ENCODE measurements around the gene TCF19.

TCF19 gene

DNA sequence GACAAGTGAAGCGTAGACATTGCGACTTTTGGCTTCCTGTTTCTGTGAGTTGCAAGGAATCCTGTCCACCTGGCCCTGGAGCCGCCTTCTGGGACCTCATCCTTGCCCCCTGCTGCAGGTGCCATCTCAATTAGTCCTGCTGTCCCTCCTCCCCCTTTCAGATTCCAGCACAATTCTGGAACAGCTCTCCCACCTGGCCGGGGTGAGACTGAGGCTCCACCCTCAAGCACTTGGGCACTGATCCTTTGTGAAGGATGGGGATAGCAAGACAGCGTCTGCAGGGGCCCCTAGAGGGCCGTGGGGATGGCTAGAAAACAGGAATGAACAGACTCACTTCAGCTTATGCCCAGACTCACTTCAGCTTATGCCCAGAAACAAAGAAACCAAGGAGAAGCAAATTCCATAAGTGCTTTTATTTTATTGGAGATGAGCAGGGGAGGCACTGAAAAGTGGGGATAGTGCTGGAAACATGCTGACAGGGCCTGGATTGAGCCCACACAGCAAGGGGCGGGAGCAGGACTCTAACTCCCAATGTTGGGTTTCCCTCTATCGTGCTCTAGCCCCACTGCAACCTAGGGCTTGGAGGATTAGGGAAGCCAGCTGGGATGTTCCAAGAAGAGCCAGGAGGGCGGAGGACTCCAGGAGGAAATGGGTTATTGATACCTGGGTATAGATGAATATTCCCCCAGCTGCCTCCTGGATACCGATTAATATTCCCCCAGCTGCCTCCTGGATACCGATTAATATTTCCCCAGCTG, 47.4 kb upstream of the TCF19 start (continued):
- TF ChIP-seq, protein P1, sequence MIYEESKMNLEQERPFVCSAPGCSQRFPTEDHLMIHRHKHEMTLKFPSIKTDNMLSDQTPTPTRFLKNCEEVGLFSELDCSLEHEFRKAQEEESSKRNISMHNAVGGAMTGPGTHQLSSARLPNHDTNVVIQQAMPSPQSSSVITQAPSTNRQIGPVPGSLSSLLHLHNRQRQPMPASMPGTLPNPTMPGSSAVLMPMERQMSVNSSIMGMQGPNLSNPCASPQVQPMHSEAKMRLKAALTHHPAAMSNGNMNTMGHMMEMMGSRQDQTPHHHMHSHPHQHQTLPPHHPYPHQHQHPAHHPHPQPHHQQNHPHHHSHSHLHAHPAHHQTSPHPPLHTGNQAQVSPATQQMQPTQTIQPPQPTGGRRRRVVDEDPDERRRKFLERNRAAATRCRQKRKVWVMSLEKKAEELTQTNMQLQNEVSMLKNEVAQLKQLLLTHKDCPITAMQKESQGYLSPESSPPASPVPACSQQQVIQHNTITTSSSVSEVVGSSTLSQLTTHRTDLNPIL (CRISPR knock-in tag; IDR thresholded peaks at IDR 0.05; ENCODE audit: low read depth): no peak
- TF ChIP-seq ZFP3 (CRISPR knock-in tag; IDR thresholded peaks at IDR 0.05): no peak

DNA sequence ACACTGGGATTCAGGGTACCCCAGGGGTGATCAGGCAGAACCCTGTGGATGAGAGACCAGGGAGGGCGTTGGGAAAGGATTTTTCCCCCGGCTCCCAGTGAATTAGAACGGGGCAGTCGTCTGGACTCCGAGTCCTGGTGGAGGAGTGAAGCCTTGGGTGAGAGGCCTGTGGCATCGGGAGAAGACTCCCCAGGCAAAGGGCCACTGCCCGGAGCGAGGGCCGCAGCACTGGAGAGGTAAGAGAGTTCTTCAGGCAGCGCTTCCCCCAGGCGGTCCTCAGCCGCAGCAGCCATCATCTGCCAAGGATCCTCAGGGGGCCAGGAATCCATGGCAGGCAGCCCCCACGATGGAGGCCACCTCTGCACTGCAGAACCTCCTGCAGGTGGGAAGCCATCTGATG, 46.7 kb upstream of the TCF19 start:
- TF ChIP-seq, protein P2, sequence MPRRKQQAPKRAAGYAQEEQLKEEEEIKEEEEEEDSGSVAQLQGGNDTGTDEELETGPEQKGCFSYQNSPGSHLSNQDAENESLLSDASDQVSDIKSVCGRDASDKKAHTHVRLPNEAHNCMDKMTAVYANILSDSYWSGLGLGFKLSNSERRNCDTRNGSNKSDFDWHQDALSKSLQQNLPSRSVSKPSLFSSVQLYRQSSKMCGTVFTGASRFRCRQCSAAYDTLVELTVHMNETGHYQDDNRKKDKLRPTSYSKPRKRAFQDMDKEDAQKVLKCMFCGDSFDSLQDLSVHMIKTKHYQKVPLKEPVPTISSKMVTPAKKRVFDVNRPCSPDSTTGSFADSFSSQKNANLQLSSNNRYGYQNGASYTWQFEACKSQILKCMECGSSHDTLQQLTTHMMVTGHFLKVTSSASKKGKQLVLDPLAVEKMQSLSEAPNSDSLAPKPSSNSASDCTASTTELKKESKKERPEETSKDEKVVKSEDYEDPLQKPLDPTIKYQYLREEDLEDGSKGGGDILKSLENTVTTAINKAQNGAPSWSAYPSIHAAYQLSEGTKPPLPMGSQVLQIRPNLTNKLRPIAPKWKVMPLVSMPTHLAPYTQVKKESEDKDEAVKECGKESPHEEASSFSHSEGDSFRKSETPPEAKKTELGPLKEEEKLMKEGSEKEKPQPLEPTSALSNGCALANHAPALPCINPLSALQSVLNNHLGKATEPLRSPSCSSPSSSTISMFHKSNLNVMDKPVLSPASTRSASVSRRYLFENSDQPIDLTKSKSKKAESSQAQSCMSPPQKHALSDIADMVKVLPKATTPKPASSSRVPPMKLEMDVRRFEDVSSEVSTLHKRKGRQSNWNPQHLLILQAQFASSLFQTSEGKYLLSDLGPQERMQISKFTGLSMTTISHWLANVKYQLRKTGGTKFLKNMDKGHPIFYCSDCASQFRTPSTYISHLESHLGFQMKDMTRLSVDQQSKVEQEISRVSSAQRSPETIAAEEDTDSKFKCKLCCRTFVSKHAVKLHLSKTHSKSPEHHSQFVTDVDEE (CRISPR knock-in tag; IDR thresholded peaks at IDR 0.05): no peak
- TF ChIP-seq ZNF565 (CRISPR knock-in tag; conservative IDR thresholded peaks at IDR 0.05; ENCODE audit: low read depth) (no peak), SNAI2 (CRISPR knock-in tag; IDR thresholded peaks at IDR 0.05) (no peak), ZC3H10 (CRISPR knock-in tag; IDR thresholded peaks at IDR 0.05) (no peak), TCF4 (CRISPR knock-in tag; IDR thresholded peaks at IDR 0.05; ENCODE audit: borderline replicate concordance) (no peak), CSDC2 (CRISPR knock-in tag; IDR thresholded peaks at IDR 0.05) (no peak), ARNTL (CRISPR knock-in tag; IDR thresholded peaks at IDR 0.05; ENCODE audit: borderline replicate concordance, low read depth) (no peak), PPARA (CRISPR knock-in tag; IDR thresholded peaks at IDR 0.05; ENCODE audit: borderline replicate concordance) (no peak), BACH2 (CRISPR knock-in tag; IDR thresholded peaks at IDR 0.05; ENCODE audit: borderline replicate concordance) (no peak), ZNF70 (CRISPR knock-in tag; IDR thresholded peaks at IDR 0.05) (no peak), ZFP3 (CRISPR knock-in tag; IDR thresholded peaks at IDR 0.05) (no peak), ZFP30 (CRISPR knock-in tag; IDR thresholded peaks at IDR 0.05) (no peak), ZNF8 (CRISPR knock-in tag; IDR thresholded peaks at IDR 0.05) (no peak)
- TF ChIP-seq, protein P1 (CRISPR knock-in tag; IDR thresholded peaks at IDR 0.05; ENCODE audit: low read depth): no peak
- ATAC-seq: no peak

DNA sequence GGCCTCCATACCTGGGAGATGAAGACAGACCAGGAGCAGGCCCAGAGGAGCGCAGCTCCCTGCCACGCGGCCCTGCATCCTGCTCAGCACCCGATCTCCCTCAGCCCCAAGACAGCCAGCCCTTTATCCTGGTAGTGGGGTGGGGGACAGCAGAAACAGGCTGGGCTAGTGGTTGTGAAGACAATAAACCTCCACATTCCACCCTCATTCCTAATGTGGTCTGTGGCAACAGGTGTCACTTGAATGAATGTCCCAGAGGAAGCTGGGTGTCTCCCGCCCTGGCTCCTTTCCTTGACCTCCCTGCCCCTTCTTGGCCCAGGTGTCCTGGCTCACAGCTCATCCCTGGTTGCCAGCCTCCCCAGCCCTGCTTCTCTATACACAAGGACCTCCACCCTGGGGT, 45.9 kb upstream of the TCF19 start, which contains the start of gene C6orf15:
Gene C6orf15, minus strand, starts transcription at position 98 of the 400 bp plus-strand sequence. Its CDS starts 20 bp downstream, at position 78.
- ATAC-seq: no peak
- TF ChIP-seq, protein P3, sequence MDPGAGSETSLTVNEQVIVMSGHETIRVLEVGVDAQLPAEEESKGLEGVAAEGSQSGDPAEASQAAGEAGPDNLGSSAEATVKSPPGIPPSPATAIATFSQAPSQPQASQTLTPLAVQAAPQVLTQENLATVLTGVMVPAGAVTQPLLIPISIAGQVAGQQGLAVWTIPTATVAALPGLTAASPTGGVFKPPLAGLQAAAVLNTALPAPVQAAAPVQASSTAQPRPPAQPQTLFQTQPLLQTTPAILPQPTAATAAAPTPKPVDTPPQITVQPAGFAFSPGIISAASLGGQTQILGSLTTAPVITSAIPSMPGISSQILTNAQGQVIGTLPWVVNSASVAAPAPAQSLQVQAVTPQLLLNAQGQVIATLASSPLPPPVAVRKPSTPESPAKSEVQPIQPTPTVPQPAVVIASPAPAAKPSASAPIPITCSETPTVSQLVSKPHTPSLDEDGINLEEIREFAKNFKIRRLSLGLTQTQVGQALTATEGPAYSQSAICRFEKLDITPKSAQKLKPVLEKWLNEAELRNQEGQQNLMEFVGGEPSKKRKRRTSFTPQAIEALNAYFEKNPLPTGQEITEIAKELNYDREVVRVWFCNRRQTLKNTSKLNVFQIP (CRISPR knock-in tag; IDR thresholded peaks at IDR 0.05; ENCODE audit: borderline replicate concordance, low read depth): no peak
- no peak for TF ChIP-seq TOX (CRISPR knock-in tag; IDR thresholded peaks at IDR 0.05; ENCODE audit: borderline replicate concordance)
- no peak for TF ChIP-seq ZNF565 (CRISPR knock-in tag; conservative IDR thresholded peaks at IDR 0.05; ENCODE audit: low read depth)

DNA sequence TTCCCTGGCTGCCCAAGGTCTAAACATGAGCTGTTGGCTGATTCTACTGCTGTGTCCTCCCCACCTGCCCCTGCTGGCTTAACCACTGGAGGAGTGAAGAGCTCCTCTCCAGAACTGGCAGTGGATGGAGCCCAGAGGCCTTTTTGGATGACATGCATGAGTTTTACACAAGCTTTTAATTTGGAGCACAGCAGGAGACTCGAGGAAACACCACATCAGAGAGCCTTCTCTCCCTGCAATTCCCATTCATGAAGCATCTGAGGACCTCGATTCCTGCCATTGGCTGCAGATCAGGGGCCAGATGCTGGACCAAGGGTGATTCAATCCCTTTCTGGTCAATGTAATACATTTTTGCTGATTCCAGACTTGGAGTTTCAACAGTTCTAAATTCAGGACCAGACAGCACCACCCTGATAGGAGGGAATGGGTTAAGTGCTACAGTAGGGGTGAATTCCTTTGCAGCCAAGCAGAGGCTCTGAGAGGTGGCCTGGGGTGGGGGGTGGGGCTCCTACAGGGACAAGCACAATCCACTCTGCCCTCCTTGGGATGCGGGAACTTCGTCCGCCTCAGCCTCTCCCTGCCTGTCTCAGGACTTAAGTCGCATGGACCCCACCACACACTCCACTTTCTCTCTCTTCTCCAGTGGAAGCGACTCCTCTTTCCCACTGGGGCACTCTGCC, 44.4 kb upstream of the TCF19 start:
- peak; percentile 28 for ATAC-seq

DNA sequence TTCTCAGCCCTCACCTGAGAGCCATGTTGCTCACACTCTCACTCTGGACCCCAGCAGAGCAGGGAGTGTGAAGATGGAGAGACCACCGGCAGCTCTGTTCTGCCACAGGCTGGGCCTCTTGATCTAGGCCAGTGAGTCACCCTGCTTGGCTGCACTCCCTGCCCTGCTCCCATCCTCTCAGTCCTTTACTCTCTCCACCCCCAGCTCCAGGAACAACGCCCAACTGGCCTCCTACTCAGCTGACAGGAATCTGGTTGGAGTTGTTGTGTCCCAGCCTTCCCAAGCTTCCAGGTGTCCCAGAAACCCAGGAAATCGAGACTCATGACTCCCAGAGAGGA, 43.9 kb upstream of the TCF19 start, which contains the start of gene PSORS1C1:
Gene PSORS1C1, plus strand, starts transcription at position 260 of the 338 bp plus-strand sequence. CDS start 14,833 bp downstream, outside the sequence.
- ATAC-seq: peak; percentile 97
- no peak for TF ChIP-seq TCF4 (CRISPR knock-in tag; IDR thresholded peaks at IDR 0.05; ENCODE audit: borderline replicate concordance)
- TF ChIP-seq ZFP3 (CRISPR knock-in tag; IDR thresholded peaks at IDR 0.05): peak; percentile 52; the same call in 1 of the 2 replicates

More for the DNA sequence above, 44.4 kb upstream of the TCF19 start:
- TF ChIP-seq GLIS3 (CRISPR knock-in tag; IDR thresholded peaks at IDR 0.05): no peak
- TF ChIP-seq PPARA (CRISPR knock-in tag; IDR thresholded peaks at IDR 0.05; ENCODE audit: borderline replicate concordance): no peak
- TF ChIP-seq BACH2 (CRISPR knock-in tag; IDR thresholded peaks at IDR 0.05; ENCODE audit: borderline replicate concordance): no peak
- TF ChIP-seq SNAI2 (CRISPR knock-in tag; IDR thresholded peaks at IDR 0.05): no peak
- TF ChIP-seq ZNF565 (CRISPR knock-in tag; conservative IDR thresholded peaks at IDR 0.05; ENCODE audit: low read depth): no peak

Measured in SK-N-SH treated with all-trans-retinoic acid at 6 μM for 48 hours (cell line).